Eye (tissue), 1 donor: ENCODE data around the gene CELSR2.

Experiments used
- DNase-seq: peaks from one replicate; pipeline ENCODE4 v3.0.0-alpha.2; 2015

The CELSR2 gene

DNA sequence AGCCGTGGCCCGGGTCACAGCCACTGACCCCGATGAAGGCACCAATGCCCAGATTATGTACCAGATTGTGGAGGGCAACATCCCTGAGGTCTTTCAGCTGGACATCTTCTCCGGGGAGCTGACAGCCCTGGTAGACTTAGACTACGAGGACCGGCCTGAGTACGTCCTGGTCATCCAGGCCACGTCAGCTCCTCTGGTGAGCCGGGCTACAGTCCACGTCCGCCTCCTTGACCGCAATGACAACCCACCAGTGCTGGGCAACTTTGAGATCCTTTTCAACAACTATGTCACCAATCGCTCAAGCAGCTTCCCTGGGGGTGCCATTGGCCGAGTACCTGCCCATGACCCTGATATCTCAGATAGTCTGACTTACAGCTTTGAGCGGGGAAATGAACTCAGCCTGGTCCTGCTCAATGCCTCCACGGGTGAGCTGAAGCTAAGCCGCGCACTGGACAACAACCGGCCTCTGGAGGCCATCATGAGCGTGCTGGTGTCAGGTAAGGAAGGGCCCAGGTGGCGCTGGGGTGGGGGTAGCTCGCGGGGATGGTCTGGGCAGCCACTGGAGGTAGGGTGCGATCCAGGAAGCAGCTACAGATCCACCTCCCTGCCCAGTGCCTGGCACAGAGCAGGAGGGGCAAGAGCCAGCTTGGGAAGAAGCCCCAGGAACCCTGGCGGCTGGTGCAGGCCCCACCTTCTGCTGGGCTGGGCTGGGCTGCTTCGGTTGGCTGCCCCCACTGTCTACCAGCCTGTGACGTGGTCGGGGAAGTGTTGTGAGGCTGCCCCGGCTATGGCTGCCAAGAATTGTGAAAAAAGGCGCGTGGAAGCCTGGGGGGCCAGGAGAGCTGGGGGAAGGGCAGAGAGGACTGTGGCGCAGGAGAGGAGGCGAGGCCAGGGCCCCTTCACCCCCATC lies 3.8 kb downstream of the CELSR2 start:
- peak; percentile 78 for DNase-seq

DNA sequence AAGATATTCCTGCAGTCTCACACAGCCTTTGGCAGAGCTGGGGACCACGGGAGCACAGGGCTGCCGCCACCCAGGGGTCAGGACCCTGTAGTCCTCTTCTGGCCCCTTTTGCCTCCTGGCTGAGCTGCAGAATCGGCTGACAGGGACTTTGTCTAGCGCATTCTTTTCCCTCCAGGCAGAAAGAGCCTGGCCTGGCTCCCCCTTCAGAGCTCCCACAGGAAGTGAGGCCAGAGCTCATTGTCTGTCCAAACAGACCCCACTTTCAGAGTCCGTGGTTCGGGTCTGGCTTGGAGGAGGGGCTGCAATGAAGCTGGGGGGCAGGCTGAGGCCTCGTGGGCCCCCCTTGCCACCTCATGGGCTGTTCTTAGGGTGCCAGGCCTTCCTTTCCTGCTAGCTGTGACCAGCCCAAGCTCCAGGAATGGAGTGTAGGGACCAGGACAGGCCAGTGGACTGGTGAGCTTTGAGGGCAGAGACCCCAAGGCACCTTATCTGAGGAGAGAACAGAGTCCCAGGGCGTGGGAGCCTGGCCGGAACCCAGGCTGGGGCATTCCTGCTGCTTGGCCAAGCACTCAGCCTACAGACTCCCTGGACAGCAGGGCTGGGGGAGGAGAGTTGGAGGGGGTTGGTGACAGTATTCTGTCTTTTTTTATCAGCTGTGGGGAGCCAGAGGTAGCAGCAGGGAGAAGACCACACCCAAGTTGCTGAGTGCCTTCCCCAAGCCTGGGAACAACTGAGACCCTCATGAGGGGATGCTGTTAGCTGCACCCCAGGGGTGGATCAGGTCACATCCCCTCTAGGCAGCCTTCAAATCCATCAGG lies 4.7 kb downstream of the CELSR2 start:
- peak; percentile 80 for DNase-seq

DNA sequence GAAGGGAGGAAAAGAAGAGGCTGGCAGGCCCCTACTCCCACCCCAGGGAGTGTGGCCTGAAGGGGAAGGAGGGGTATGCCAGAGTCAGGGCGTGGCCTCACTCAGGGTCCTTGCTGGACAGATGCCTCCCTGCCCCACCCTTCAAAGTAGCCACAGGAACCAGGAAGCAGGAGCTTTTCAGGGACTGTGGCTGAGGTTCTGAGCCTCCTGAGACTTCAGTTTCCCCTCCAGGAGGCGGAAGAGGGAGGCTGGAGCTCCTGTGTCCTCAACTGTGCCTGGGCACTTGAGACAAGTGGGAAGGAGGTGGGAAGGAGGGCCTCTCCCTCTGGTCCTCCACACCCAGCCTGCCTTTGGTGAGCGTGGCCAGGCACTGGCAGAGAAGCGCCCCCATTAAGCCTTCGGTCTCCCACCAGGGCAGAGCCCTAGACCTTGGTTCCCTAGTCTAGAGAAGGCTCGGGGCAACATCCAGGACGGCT lies 5.3 kb downstream of the CELSR2 start:
- DNase-seq: peak; percentile 67

DNA sequence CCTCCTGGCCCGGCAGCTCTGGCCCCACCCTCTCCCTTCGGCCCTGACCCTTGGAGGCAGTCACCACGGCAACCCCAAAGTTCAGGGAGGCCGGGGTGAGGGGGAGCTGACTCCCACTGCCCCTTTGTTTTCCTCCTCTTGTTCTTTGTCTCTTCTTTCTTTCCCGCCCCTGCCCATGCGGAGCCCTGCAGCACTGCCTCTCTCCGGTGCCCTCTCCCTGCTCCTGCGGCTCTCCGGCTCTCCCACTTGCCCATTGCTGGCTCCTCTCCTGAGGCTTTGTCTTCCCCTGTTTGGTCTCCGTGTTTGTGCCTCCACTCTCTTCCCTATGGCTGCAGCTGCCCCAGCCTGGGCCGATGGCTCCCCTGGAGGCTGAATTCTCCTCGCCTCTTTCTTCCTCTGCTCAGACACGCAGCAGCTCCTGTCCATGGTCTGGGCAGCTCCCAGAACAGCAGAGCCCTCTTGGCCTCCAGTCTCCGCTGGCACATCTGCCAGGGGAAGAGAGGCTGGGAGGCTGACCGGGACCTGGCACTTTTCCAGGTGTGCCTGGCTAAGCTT lies 5.8 kb downstream of the CELSR2 start:
- peak; percentile 85 for DNase-seq

DNA sequence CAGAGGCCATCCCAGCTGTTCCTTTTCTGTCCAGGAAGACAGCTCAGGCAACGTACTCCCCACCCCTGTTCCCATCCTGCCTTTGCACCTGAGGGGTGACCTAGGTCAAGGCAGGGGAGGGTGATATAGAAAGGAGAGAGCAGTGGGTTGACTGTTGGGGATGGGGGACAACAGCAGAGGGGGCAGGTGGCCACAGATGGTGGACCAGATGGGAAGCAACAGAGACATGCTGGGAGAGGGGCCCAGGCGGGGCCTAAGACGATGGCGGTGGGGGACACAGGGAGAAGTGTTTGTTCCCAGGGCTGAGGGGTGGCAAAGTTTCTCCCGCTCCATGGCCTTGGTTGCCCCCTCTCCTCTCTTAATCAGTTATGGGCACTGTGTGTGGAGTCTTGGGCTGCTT lies 6.3 kb downstream of the CELSR2 start:
- DNase-seq: no peak

DNA sequence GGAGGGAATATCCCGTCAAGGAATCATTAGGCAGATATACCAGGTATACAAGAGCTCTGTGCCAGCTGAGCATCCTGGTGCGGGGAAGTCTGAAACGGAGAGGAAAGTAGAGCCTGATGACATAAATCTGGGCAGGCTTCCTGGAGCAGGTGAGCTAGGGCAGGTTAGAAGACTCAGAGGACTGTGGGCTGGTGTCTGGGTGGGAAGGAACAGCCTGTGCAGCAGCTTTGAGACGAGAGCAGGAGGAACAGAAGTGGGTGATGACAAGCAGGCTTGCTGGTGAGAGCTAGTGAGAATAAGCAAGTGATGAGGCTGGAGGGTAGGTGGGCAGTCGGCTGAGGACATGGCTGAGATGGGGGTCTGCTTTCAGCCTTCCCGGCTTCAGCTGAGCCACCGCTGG lies 6.7 kb downstream of the CELSR2 start:
- DNase-seq: peak; percentile 30

DNA sequence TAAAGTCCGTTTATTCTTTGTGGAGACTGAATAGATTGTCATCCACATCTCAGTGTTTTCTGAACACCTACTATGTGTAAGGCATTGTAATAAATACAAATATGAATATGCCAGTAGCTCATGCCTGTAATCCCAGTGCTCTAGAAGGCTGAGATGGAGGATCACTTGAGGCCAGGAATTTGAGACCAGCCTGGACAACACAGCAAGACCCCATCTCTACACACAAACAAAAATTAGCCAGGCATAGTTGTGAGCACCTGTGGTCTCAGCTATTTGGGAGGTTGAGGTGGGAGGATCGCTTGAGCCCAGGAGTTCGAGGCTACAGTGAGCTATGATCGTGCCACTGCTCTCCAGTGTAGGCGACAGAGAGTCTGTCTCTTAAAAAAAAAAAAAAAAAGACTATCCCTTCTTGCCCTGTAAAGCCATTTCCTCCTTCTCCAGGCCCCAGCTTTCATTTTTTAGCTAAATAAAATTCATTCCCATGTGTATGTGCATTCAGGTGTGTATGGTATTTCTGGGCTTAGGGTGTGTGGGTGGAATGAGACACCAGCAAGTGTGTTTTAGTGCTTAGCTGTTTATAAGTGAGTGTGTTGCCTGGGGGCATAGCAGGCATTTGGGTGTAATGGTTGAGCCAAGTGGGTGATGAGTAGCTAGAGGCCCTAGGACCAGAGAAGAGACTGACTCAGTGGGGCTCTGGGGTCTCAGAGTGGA lies 7.8 kb downstream of the CELSR2 start:
- no peak for DNase-seq

DNA sequence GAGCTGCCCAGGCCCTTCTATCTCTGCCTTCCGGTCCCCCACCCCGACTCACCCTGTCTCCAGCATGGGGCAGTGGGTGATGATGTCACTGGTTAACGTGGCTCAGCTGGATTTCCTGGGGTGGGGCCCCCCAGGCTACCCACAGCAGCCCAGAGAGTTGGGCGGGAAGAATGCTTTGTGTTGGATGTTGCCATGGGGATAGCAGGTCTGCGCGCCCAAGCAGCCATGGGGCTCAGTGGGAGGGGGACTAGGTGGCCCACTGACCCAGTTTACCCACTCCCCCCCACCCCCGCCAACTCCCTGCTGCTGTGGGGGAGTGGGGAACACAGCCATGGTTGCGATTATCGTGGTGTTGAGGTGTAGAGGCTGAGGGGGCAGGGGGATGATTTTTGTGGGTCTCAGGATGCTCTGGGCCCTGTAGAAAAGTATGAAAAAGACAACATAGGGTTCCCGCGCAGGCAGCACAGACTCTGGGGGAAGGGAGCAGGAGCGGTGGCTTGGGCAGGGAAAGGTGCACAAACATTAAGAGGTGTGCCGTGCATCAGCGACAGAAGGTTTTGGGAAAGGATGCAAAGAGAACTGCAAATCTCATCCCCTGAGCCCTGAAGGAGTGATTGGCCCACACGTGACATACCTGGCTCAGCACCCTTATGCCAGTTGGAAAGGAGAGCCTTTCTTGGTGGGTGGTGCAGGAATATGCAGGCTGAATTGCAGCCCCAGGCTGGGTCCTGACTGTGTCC lies 8.5 kb downstream of the CELSR2 start:
- peak; percentile 81 for DNase-seq

DNA sequence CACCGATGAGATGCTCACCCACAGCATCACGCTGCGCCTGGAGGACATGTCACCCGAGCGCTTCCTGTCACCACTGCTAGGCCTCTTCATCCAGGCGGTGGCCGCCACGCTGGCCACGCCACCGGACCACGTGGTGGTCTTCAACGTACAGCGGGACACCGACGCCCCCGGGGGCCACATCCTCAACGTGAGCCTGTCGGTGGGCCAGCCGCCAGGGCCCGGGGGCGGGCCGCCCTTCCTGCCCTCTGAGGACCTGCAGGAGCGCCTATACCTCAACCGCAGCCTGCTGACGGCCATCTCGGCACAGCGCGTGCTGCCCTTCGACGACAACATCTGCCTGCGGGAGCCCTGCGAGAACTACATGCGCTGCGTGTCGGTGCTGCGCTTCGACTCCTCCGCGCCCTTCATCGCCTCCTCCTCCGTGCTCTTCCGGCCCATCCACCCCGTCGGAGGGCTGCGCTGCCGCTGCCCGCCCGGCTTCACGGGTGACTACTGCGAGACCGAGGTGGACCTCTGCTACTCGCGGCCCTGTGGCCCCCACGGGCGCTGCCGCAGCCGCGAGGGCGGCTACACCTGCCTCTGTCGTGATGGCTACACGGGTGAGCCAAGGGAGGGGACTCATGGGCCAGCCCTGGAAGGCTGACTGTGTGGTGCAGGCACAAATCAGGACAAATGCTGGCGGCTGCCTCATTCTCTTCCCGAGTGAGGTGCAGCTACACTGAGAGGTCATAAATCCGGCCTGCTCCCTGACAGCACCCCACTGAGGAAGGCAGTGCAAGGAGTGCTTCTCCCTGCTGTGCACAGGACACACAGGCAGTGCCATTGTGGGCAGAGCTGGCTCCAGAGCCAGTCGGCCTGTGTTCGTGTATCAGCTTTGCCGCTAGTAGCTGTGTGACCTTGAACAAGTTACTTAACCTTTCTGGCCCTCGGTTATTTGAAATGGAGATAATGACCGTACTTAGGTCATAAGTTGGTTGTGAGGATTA lies 9.4 kb downstream of the CELSR2 start:
- DNase-seq: no peak

DNA sequence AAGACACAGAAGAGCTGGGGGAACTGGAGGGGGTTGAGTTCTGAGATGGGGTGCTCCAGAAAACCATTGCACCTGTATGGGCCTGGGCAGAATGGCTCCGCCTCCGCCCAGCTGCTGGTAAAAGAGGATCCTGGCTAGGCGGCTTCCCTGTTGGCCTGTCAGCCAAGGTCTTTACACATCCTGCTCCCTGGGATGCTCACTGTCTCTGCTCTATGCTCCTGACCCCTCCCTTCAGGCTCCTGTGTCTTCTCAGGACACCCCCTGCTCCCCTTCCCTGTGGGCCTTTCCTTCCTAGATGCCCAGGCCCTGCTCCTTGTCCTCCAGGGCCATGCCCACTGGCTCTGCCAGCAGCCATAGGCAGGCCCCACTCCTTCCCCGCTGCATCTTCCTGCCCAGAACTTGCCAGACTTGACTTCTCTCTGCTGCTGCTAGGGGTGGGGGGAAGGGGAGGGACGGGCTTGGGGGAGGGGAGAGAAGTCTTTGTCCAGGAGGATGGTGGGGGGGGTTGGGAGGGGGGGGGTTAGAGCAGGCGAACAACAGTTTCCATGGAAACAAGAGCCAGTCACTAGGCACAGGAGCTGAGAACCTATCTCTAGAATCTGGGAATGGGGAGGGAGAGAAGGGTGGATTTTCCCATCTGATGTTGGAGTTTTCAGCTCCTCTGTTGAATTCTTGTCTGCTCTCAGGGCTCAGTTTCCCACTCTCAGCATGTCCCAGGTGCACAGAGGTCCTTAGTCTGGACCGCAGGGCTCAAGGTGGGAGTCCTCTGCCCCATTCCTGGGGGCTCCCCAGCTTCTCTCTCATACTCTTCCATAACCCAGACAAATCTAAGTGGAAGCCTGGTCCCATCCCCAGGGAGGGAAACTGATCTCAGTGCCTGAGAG lies 10.6 kb downstream of the CELSR2 start:
- peak; percentile 45 for DNase-seq

DNA sequence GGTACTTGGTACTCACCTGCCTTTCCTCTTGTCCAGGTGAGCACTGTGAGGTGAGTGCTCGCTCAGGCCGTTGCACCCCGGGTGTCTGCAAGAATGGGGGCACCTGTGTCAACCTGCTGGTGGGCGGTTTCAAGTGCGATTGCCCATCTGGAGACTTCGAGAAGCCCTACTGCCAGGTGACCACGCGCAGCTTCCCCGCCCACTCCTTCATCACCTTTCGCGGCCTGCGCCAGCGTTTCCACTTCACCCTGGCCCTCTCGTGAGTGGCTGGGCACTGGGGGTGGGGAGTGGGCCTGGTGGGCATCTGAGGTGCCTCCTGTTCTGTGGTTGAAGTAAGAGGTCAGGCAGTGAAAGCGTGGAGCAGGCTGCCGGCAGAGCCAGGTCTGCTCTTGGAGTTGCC lies 11.7 kb downstream of the CELSR2 start:
- DNase-seq: no peak

DNA sequence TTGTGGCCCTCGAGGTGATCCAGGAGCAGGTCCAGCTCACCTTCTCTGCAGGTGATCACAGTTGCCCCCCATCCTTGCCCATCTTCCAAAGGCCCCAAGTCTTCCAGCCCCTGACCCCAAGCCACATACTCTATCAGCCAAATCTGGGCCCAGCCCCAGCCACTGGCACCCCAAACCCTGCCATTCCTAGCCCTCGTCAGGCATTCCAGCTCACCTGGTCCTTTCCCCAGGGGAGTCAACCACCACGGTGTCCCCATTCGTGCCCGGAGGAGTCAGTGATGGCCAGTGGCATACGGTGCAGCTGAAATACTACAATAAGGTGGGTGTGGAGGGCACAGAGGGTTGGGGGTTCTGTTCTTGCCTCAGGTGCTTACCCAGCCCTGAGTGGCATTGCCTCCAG lies 12.2 kb downstream of the CELSR2 start:
- DNase-seq: no peak

DNA sequence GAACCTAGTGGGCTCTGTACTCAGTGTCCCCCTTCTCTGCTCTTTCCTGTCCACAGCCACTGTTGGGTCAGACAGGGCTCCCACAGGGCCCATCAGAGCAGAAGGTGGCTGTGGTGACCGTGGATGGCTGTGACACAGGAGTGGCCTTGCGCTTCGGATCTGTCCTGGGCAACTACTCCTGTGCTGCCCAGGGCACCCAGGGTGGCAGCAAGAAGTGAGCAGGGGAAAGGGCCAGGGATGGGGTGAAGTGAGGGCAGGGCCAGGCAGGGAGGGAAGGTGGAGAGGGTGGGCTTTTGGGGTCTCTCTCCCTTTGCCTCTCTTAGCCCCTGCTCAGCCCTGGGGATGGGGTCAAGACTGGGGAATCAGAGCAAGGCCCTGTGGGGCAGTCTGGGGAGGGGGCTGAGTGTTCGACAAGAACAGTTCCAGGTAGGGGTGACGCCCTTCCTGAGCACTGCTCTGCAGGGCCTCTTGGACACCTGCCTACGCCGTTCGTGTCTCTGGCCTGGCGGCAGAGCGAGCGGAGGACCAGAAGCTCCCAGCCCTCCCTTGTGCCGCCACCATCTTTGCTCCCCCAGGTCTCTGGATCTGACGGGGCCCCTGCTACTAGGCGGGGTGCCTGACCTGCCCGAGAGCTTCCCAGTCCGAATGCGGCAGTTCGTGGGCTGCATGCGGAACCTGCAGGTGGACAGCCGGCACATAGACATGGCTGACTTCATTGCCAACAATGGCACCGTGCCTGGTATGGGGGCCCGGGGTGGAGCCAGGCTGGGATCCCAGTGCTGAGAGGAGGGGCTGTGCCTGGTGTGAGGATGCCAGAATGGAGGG lies 13.1 kb downstream of the CELSR2 start:
- DNase-seq: no peak

DNA sequence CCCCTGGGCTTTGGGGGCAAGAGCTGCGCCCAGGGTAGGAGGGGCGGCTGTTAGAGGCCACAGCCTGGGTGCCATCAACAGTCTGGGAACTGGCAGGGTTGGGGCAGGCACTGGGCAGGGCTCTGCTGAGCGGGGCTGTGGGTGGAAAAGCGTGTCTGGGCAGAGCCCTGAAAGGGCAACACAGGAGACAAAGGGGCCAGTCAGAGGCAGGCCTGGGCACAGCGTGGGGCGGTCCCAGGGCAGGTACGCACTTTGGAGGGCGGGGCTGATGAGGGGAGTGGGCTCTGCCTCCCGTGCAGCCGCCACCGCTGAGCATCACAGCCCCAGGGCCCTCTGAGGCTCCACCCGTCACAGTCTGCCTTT lies 13.9 kb downstream of the CELSR2 start:
- no peak for DNase-seq

DNA sequence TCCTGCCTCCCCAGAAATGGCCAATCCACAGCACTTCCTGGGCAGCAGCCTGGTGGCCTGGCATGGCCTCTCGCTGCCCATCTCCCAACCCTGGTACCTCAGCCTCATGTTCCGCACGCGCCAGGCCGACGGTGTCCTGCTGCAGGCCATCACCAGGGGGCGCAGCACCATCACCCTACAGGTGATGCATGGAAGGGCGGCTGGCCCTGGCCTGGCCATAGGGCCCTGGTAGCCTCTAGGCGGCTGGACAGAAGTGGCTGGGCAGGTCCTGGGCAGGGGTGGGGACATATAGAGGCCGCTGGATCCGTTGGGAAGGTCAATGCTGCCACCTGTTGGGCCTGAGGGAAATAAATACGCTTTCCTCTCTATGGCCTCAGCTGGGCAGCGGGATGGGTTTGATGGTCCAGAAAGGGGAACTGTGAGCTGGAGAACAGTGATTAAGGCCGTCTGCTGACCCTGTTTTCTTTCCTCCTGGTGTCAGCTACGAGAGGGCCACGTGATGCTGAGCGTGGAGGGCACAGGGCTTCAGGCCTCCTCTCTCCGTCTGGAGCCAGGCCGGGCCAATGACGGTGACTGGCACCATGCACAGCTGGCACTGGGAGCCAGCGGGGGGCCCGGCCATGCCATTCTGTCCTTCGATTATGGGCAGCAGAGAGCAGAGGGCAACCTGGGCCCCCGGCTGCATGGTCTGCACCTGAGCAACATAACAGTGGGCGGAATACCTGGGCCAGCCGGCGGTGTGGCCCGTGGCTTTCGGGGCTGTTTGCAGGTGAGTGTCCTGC lies 14.4 kb downstream of the CELSR2 start:
- DNase-seq: peak; percentile 90

DNA sequence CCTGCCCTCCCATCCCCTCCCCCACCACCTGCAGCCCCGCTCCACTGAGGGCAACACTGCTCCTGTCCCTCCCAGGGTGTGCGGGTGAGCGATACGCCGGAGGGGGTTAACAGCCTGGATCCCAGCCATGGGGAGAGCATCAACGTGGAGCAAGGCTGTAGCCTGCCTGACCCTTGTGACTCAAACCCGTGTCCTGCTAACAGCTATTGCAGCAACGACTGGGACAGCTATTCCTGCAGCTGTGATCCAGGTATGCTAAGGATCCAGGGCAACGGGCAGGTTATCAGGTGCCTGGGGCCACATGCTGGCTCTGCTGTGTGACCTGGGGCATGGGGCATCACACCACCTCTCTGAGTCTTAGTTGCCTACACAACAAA lies 15.0 kb downstream of the CELSR2 start:
- DNase-seq: no peak

DNA sequence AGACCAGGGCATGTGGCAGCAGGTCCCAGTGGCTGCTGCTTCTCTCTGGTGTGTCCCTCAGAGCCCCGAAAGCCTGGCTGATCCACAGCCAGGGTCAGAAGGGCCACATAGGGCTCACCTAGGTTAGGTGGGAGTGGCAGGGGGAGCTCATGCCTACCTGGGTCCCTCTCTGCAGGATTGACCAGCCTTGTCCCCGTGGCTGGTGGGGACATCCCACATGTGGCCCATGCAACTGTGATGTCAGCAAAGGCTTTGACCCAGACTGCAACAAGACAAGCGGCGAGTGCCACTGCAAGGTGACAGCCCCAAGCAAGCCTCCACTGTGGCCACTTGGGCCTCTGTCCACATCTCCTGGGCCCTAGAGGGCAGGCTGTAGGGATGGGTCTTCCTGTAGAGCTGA lies 15.7 kb downstream of the CELSR2 start:
- no peak for DNase-seq

DNA sequence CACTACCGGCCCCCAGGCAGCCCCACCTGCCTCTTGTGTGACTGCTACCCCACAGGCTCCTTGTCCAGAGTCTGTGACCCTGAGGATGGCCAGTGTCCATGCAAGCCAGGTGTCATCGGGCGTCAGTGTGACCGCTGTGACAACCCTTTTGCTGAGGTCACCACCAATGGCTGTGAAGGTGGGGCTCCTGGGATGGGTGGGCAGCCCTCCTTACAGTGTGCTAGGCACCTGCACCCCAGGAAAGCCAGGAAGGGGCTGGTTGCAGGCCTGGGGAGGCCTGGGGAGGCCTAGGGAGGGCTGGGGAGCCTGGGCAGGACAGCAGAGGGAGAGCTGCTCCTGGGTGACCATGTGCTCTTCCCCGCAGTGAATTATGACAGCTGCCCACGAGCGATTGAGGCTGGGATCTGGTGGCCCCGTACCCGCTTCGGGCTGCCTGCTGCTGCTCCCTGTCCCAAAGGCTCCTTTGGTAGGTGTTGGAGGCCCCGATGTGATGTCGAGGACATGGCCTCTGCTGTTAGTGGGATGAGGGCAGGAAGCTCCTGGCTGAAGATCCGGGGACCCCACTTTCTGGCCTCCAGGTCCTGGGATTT lies 16.5 kb downstream of the CELSR2 start:
- DNase-seq: no peak
